ENCODE data around the gene ACP1. TPM values are rescaled to one million over a fixed set of nuclear protein-coding genes. Genes with fewer than 3 reads are reported as not detected.

Gene ACP1
- total RNA-seq, 1 experiment from 2014 or later = 120 TPM

GRCh38 chr2:263022-263738 is 1.6 kb upstream of the ACP1 start:
- intact Hi-C loops (cut with micrococcal nuclease; ENCODE audit: unreplicated experiment) = no loop called here
- DNase-seq = peak; percentile 11
- H3K36me3 Mint-ChIP-seq (ENCODE audit: insufficient read depth, unreplicated experiment) = peaks cover 62% of the 10 kb centered on the region
- no peaks in the 10 kb centered on the region for H3K27me3 Mint-ChIP-seq (ENCODE audit: unreplicated experiment)
- peak overlapping the region; percentile 99 for H3K4me3 Mint-ChIP-seq (ENCODE audit: low read depth, unreplicated experiment)
- H3K4me1 Mint-ChIP-seq (ENCODE audit: low read depth, unreplicated experiment) = peaks cover 39% of the 10 kb centered on the region
- H3K27ac Mint-ChIP-seq (ENCODE audit: unreplicated experiment) = peak overlapping the region; percentile 92
- CTCF ChIA-PET = no interaction called here
- H3K9me3 Mint-ChIP-seq (ENCODE audit: low read depth, unreplicated experiment) = no peaks in the 10 kb centered on the region
- TF ChIP-seq CTCF (IDR thresholded peaks at IDR 0.05; ENCODE audit: unreplicated experiment) = no peak
- no TSS peak for BruUV-seq (replicated peaks)

- no TSS peak for BruUV-seq (replicated peaks)
- DNase-seq = peak; percentile 87
- intact Hi-C loops (cut with micrococcal nuclease; ENCODE audit: unreplicated experiment) = no loop called here
- CTCF ChIA-PET = interaction anchor here (0.7 kb wide), 1 partner anchor 230 kb away, joined by 3 read pairs; no protein-coding TSS in a partner anchor
- Mint-ChIP-seq H3K36me3 (ENCODE audit: insufficient read depth, unreplicated experiment) (peaks cover 56% of the 10 kb centered on the region), H3K4me3 (ENCODE audit: low read depth, unreplicated experiment) (peak within 1 kb of the TSS; percentile 99), H3K9me3 (ENCODE audit: low read depth, unreplicated experiment) (no peaks in the 10 kb centered on the region), H3K4me1 (ENCODE audit: low read depth, unreplicated experiment) (peaks cover 39% of the 10 kb centered on the region), H3K27ac (ENCODE audit: unreplicated experiment) (peak within 1 kb of the TSS; percentile 92), H3K27me3 (ENCODE audit: unreplicated experiment) (no peaks in the 10 kb centered on the region)
- no peak for TF ChIP-seq CTCF (IDR thresholded peaks at IDR 0.05; ENCODE audit: unreplicated experiment)
Measured at GRCh38 chr2:263774-264492, 814 bp upstream of the ACP1 start, which contains the start of gene SH3YL1. Gene SH3YL1 (minus strand): TSS chr2:264032. CDS start chr2:263984, 48 bp downstream.

- CTCF ChIA-PET = no interaction called here
- Mint-ChIP-seq H3K36me3 (ENCODE audit: insufficient read depth, unreplicated experiment) (peaks cover 39% of the 10 kb centered on the region), H3K27me3 (ENCODE audit: unreplicated experiment) (no peaks in the 10 kb centered on the region), H3K9me3 (ENCODE audit: low read depth, unreplicated experiment) (no peaks in the 10 kb centered on the region), H3K4me3 (ENCODE audit: low read depth, unreplicated experiment) (no peak overlapping the region), H3K27ac (ENCODE audit: unreplicated experiment) (no peak overlapping the region), H3K4me1 (ENCODE audit: low read depth, unreplicated experiment) (peaks cover 38% of the 10 kb centered on the region)
- DNase-seq = no peak
- BruUV-seq (replicated peaks) = no TSS peak
- TF ChIP-seq CTCF (IDR thresholded peaks at IDR 0.05; ENCODE audit: unreplicated experiment) = no peak
- intact Hi-C loops (cut with micrococcal nuclease; ENCODE audit: unreplicated experiment) = no loop called here
Measured at GRCh38 chr2:268323-268722, 3.6 kb downstream of the ACP1 start.

GRCh38 chr2:269356-270030 is 4.7 kb downstream of the ACP1 start:
- Mint-ChIP-seq H3K27ac (ENCODE audit: unreplicated experiment) (no peak overlapping the region), H3K27me3 (ENCODE audit: unreplicated experiment) (no peaks in the 10 kb centered on the region), H3K36me3 (ENCODE audit: insufficient read depth, unreplicated experiment) (peaks cover 27% of the 10 kb centered on the region), H3K4me3 (ENCODE audit: low read depth, unreplicated experiment) (no peak overlapping the region), H3K4me1 (ENCODE audit: low read depth, unreplicated experiment) (peaks cover 42% of the 10 kb centered on the region), H3K9me3 (ENCODE audit: low read depth, unreplicated experiment) (no peaks in the 10 kb centered on the region)
- TF ChIP-seq CTCF (IDR thresholded peaks at IDR 0.05; ENCODE audit: unreplicated experiment) = no peak
- intact Hi-C loops (cut with micrococcal nuclease; ENCODE audit: unreplicated experiment) = no loop called here
- no TSS peak for BruUV-seq (replicated peaks)
- CTCF ChIA-PET = no interaction called here
- no peak for DNase-seq
